PC-3 (cell line): Measurements from ENCODE around the gene VSIG8. TPM values are rescaled to one million over a fixed set of nuclear protein-coding genes. Genes with fewer than 3 reads are reported as not detected.

Experiments
- ATAC-seq: fragments of 200-7000 bp; cut with Tn5 transposase; 2 replicates; pipeline ENCODE4 v1.9.1; 2020; ENCODE audit warnings: mild to moderate bottlenecking, moderate library complexity
- BruUV-seq: library from RNA; stranded (reverse); fragments of 400-500 nt; replicated peaks from 2 replicates; lab custom pipeline; 2021; lab: Mats Ljungman, UMichigan
- CTCF ChIA-PET: fragments of 300-600 bp; sonication (Branson Sonifier 250); formaldehyde crosslinking; loops from one replicate; lab custom pipeline; 2022; ENCODE audit warnings: antibody characterized with exemption; lab: Charles Lee
- POLR2A ChIA-PET: fragments of 300-600 bp; sonication (Branson Sonifier 250); formaldehyde crosslinking; loops from one replicate; lab custom pipeline; 2022; ENCODE audit warnings: antibody characterized with exemption; ENCODE audit not compliant: unreplicated experiment; lab: Charles Lee
- DNase-seq: peaks from one replicate; pipeline ENCODE4 v3.0.0-alpha.2; 2015
- H2AFZ ChIP-seq: fragments of 300-600 bp; sonication (generic); 2 replicates; pipeline ENCODE4 v1.6.0; 2016; ENCODE audit warnings: antibody characterized with exemption, low read length
- H3F3A ChIP-seq: fragments of 300-600 bp; sonication (generic); one replicate; pipeline ENCODE4 v1.6.0; 2017; ENCODE audit warnings: antibody characterized with exemption, low read length, control low read depth, mild to moderate bottlenecking; ENCODE audit not compliant: unreplicated experiment
- H3K27ac ChIP-seq: fragments of 300-600 bp; sonication (generic); 2 replicates; pipeline ENCODE4 v1.5.1; 2016; ENCODE audit warnings: mild to moderate bottlenecking, low read length
- H3K27me3 ChIP-seq: fragments of 300-600 bp; sonication (generic); 2 replicates; pipeline ENCODE4 v1.6.1; 2016; ENCODE audit warnings: low read length, mixed read lengths
- H3K36me3 ChIP-seq: fragments of 300-600 bp; sonication (generic); 2 replicates; pipeline ENCODE4 v1.6.1; 2016; ENCODE audit warnings: low read depth, mixed run types, low read length, mixed read lengths
- H3K4me1 ChIP-seq: fragments of 300-600 bp; sonication (generic); 2 replicates; pipeline ENCODE4 v1.5.1; 2016; ENCODE audit warnings: low read length; ENCODE audit not compliant: insufficient read depth
- H3K4me2 ChIP-seq: fragments of 300-600 bp; sonication (generic); 2 replicates; pipeline ENCODE4 v1.6.0; 2016; ENCODE audit warnings: low read length
- H3K4me3 ChIP-seq: fragments of 300-600 bp; sonication (generic); 2 replicates; pipeline ENCODE4 v1.5.1; 2016; ENCODE audit warnings: mild to moderate bottlenecking, low read length, mixed read lengths
- H3K79me2 ChIP-seq: fragments of 300-600 bp; sonication (generic); 2 replicates; pipeline ENCODE4 v1.6.1; 2017; ENCODE audit warnings: low read length, mixed read lengths
- H3K9ac ChIP-seq: fragments of 300-600 bp; sonication (generic); 2 replicates; pipeline ENCODE4 v1.6.0; 2016; ENCODE audit warnings: mild to moderate bottlenecking, low read length
- H3K9me2 ChIP-seq: fragments of 300-600 bp; sonication (generic); replicated peaks from 2 replicates; pipeline ENCODE4 v1.6.1; 2016; ENCODE audit warnings: mixed run types, low read length, mixed read lengths
- H3K9me3 ChIP-seq: fragments of 300-600 bp; sonication (generic); 2 replicates; pipeline ENCODE4 v1.6.1; 2016; ENCODE audit warnings: low read length, mixed read lengths
- H4K20me1 ChIP-seq: fragments of 300-600 bp; sonication (generic); 2 replicates; pipeline ENCODE4 v1.6.1; 2016; ENCODE audit warnings: low read length, mixed read lengths
- EZH2 ChIP-seq: fragments of 300-600 bp; sonication (generic); IDR thresholded peaks from one replicate; pipeline ENCODE4 v1.6.1; 2017; ENCODE audit warnings: antibody characterized with exemption, mild to moderate bottlenecking, low read length; ENCODE audit not compliant: unreplicated experiment
- EZH2phosphoT487 ChIP-seq: fragments of 300-600 bp; sonication (generic); IDR thresholded peaks from 2 replicates; pipeline ENCODE4 v1.6.1; 2018; ENCODE audit warnings: mild to moderate bottlenecking, antibody characterized with exemption, low read length, borderline replicate concordance
- intact Hi-C: fragments of 100-400 bp; cut with micrococcal nuclease; formaldehyde crosslinking; loops from 2 replicates; pipeline ENCODE4 v1.9.0; 2023
- total RNA-seq: library from RNA; depleted of rRNA; stranded (reverse); fragments of >200 nt; gene quantifications from 2 replicates; pipeline ENCODE4 v1.2.3, GENCODE V29; 2014
- TF ChIP-seq, protein P1 (sequence below): fragments of 300-600 bp; sonication (generic); conservative IDR thresholded peaks from 2 replicates; pipeline ENCODE4 v1.5.1; 2017; ENCODE audit warnings: antibody characterized with exemption, low read depth, mild to moderate bottlenecking, low read length

The VSIG8 gene
- total RNA-seq, 1 experiment from 2014 or later, result 0.47 TPM

DNA sequence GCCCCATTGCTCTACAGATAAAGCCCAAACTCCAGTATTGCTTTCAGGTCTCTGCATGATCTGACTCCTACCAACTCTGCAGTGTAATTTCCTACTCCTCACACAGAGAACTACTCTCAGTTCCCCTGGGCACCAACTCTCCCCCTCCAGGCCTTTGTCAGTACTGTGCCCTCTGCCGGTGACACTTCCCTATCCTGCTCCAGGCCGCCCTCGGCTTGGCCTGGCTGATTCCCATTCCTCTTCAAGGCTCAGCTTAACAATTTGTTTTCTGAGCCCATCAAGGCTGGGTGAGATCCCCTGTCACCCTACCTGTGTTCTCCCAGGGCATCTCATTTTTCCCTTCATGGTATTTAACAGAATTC lies 33.2 kb downstream of the VSIG8 start:
- ChIA-PET POLR2A (no interaction called here), CTCF (no interaction called here)
- H4K20me1 ChIP-seq, result no peaks in the 10 kb centered on the region
- H3K4me3 ChIP-seq, result no peak overlapping the region
- no peaks in the 10 kb centered on the region for H3K36me3 ChIP-seq
- no TSS peak for BruUV-seq
- intact Hi-C loops, result no loop called here
- H3K9ac ChIP-seq, result no peak overlapping the region
- no peaks in the 10 kb centered on the region for H3K79me2 ChIP-seq
- H3F3A ChIP-seq, result no peaks in the 10 kb centered on the region
- no peaks in the 10 kb centered on the region for H3K27me3 ChIP-seq
- no peak for DNase-seq
- H3K4me2 ChIP-seq, result no peak overlapping the region
- TF ChIP-seq EZH2, result no peak
- TF ChIP-seq, protein P1, sequence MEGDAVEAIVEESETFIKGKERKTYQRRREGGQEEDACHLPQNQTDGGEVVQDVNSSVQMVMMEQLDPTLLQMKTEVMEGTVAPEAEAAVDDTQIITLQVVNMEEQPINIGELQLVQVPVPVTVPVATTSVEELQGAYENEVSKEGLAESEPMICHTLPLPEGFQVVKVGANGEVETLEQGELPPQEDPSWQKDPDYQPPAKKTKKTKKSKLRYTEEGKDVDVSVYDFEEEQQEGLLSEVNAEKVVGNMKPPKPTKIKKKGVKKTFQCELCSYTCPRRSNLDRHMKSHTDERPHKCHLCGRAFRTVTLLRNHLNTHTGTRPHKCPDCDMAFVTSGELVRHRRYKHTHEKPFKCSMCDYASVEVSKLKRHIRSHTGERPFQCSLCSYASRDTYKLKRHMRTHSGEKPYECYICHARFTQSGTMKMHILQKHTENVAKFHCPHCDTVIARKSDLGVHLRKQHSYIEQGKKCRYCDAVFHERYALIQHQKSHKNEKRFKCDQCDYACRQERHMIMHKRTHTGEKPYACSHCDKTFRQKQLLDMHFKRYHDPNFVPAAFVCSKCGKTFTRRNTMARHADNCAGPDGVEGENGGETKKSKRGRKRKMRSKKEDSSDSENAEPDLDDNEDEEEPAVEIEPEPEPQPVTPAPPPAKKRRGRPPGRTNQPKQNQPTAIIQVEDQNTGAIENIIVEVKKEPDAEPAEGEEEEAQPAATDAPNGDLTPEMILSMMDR, result no peak
- TF ChIP-seq EZH2phosphoT487, result no peak
- H3K9me3 ChIP-seq, result no peaks in the 10 kb centered on the region
- H2AFZ ChIP-seq, result no peak overlapping the region
- no peaks in the 10 kb centered on the region for H3K9me2 ChIP-seq
- no peaks in the 10 kb centered on the region for H3K4me1 ChIP-seq
- H3K27ac ChIP-seq, result no peak overlapping the region
- peak; percentile 53 for ATAC-seq

DNA sequence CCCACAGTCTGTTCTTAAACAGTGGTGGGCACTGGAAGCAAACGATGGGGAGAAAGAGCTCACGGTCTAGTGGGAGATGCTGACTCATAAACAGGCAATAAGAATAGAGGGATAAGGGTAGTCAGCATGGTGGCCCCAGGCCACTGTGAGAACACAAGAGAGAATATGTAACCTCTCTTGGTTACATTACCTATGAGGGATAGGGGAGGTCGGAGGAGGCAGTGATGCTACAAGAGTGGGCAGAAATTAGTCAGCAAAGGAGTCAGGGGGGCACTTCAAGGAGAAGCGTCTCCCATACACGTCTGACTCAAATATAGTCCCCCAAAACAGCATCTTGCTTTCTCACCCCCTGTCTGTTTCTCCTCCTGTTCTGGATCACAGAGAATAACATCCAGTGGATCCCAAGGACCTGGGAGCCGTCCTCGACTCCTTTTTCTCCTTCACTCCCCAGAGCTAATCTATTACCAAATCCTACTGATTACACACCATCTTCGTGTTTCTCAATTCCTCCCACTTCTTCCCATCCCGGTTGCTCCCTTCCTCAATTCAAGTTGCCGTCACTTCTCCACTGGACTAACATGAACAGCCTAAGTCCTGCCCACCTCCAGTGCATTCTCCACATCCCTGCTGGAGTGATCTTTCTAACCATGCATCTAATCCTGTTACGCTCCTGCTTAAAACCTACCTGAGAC lies 33.7 kb downstream of the VSIG8 start:
- intact Hi-C loops, result no loop called here
- no peak for ATAC-seq

DNA sequence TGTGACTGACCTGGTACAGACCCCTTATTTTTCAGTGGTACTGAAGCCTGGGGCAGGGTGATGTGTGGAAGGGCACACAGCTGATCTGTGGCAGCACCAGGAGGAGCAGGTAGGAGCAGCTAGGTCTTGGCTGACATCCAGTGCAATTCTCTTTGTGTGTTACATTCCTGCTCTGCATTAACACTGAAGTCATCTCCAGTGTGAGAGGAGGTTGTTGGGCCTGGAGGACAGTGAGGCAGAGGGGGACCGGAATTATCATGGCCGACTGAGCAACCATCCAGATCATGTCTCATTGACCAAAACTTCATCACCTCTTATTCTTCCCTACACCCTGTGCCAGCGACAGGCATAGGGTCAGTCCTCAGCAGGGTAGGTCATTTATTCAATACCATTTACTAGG lies 34.3 kb downstream of the VSIG8 start:
- Histone ChIP-seq H3K4me3 (no peak overlapping the region), H3K9me2 (no peaks in the 10 kb centered on the region), H3K4me1 (no peaks in the 10 kb centered on the region), H3K27me3 (no peaks in the 10 kb centered on the region), H3K9me3 (no peaks in the 10 kb centered on the region), H3K9ac (no peak overlapping the region), H3K27ac (no peak overlapping the region), H4K20me1 (no peaks in the 10 kb centered on the region), H2AFZ (no peak overlapping the region), H3F3A (no peaks in the 10 kb centered on the region), H3K79me2 (no peaks in the 10 kb centered on the region), H3K4me2 (no peak overlapping the region), H3K36me3 (no peaks in the 10 kb centered on the region)
- BruUV-seq, result no TSS peak
- ChIA-PET POLR2A (no interaction called here), CTCF (no interaction called here)
- TF ChIP-seq EZH2, result no peak
- TF ChIP-seq, protein P1, result no peak
- no peak for TF ChIP-seq EZH2phosphoT487
- ATAC-seq, result no peak
- DNase-seq, result peak; percentile 19
- intact Hi-C loops, result no loop called here

More for the DNA sequence above, 33.7 kb downstream of the VSIG8 start:
- H3K4me1 ChIP-seq, result no peaks in the 10 kb centered on the region
- H3K9ac ChIP-seq, result no peak overlapping the region
- no peak overlapping the region for H2AFZ ChIP-seq
- H3K36me3 ChIP-seq, result no peaks in the 10 kb centered on the region
- no peaks in the 10 kb centered on the region for H3K27me3 ChIP-seq
- no peak overlapping the region for H3K4me2 ChIP-seq
- BruUV-seq, result no TSS peak
- POLR2A ChIA-PET, result no interaction called here
- H3K9me2 ChIP-seq, result no peaks in the 10 kb centered on the region
- no peaks in the 10 kb centered on the region for H3K79me2 ChIP-seq
- no peaks in the 10 kb centered on the region for H3F3A ChIP-seq
- CTCF ChIA-PET, result no interaction called here
- no peaks in the 10 kb centered on the region for H4K20me1 ChIP-seq
- H3K4me3 ChIP-seq, result no peak overlapping the region
- TF ChIP-seq EZH2phosphoT487 (no peak), EZH2 (no peak)
- TF ChIP-seq, protein P1, result no peak
- H3K9me3 ChIP-seq, result no peaks in the 10 kb centered on the region
- H3K27ac ChIP-seq, result no peak overlapping the region
- DNase-seq, result no peak
